Activated gamma-delta T cell treated with anti-CD3 and anti-CD28 coated beads, Interleukin-2, amount 50 U/mL, for 16 hours (primary cell): ENCODE data around the gene C1orf122.

Experiments
- DNase-seq: peaks from one replicate; pipeline ENCODE4 v3.0.0-alpha.2; 2020; ENCODE audit warnings: low read depth

Gene C1orf122

GRCh38 chr1:37802439-37802838, 5.2 kb upstream of the C1orf122 start:
- no peak for DNase-seq

- no peak for DNase-seq
These were observed 403 bp upstream of the C1orf122 start for GRCh38 chr1:37807220-37807554.

DNA sequence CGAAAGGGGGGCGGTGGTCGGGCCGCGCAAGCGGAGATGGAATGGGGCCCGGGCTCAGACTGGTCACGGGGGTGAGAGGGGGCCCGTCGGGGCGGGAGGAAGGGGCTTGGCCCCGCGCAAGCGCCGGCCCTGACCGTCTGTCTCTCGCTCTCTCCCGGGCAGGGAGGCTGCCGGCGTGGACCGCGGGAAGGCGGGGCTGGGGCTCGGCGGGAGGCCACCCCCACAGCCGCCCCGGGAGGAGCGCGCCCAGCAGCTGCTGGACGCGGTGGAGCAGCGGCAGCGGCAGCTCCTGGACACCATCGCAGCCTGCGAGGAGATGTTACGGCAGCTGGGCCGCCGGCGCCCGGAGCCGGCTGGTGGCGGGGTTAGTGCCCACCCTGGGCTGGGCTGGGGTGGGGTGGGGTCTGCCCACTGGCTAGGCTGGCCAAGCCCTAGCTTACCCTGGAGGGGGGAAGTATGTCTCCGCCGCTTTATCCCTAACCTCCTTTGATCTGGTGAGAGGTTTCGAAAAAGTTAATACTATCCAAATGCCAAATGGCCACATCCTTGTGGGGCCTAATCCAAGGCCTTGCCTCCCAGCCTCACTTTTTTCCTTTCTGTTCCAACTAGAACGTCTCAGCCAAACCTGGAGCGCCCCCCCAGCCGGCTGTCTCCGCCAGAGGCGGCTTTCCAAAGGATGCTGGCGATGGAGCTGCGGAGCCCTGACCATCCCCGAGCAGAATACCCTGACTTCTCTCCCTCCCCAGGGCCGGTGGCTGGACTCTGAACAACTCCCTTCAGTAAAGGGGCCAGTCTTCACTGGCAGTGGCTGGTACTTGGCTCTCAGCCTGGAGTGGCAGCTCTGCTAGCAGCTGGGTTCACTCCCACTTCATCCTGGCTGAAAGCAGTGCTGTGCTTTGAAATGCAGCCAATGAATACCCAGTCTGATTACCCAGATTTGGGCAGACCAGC, 1.1 kb downstream of the C1orf122 start:
- no peak for DNase-seq

DNA sequence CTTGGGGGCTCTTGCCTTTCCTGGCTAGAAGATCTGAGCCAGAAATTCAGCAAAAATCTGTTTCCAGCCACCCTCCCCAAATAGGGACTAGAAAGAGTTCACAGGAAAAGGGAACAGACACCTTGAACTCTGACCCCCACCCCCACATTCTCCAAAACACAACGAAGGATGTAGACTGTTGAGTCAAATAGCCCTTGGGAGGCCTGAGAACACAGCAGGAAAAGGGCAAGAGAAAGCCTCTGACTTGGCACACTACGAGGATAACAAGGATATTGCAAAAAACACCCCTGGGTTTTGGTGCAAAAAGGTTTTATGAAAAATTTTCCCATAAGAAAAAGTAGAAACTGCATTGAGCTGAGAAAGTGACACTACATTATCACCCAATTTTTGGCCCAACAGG, 2.4 kb downstream of the C1orf122 start:
- DNase-seq: no peak

DNA sequence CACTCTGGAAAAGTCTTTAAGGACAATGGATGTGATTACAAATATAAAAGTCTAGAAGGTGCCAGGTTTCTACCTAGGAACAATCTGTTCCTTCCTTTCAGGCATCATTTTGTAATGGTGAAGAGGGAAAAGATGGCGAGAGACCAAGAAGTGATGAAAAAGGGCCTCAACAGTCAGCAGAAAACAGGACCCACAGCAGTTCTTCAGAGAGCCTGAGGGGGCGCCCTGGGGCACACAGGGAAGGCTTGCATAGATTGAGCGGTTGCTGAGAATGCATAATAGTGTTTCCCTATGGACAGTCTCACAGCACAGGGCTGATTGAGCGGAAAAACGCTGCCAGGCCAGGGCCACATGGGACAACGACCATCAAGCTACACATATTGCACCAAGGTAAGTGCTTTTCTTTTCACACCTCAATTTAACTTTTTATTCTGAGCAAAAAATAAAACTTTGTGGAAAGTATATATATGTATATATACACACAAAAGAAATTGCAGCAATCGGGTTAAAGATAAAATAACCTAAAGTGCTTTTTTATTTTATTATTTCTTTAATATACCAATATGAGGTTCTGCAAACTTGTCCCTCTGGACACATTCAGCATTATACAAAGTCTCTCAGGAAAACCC, 3.6 kb downstream of the C1orf122 start:
- peak; percentile 28 for DNase-seq

DNA sequence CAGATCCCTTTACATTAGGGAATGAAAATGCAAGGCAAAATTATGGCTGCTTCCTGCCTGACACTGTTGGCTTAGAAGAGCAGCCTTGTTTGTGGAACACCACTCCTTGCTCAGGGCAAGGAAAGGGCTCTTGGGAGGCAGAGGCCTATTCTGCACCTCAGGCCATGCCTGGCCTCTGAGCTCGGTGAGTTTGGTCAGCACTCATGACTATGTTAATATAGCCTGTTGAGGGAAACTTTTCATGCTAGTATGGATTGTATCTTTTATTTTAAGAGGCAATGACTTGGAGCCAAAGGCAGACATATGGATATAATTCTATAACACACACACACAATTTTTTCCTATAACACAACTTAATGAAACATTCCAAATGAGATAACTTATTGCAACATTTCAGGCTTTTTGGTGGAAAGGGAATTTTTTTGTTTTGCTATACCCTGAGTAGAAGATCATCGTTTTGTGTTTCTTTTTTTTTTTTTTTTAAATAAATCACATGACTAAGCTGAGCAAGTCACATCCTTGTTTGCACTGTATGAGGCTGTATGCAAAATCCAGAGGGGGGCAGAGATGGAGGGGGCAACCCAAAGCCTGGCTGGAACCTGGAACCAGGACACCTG, 6.0 kb downstream of the C1orf122 start:
- no peak for DNase-seq

DNA sequence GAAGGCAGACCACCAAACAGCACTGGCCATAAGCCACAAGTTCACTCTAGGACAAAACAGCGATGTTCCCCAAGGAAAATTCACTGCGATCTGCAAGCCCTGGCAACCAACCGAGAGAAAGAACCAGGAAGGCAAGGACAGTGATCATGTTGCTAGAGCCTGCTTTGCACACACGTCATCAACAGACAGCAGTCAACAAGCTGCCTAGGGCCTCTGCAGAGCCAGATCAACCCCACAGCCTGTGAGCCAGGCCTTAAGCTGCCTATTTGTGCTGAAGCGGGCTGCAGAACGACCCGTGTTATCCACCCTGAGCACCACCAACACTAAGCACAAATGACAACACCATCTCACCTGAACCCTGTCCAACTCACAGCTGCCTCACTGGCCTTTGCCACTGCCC, 6.7 kb downstream of the C1orf122 start:
- no peak for DNase-seq

- DNase-seq: no peak
These were observed 9.9 kb downstream of the C1orf122 start for GRCh38 chr1:37817481-37817880.

DNA sequence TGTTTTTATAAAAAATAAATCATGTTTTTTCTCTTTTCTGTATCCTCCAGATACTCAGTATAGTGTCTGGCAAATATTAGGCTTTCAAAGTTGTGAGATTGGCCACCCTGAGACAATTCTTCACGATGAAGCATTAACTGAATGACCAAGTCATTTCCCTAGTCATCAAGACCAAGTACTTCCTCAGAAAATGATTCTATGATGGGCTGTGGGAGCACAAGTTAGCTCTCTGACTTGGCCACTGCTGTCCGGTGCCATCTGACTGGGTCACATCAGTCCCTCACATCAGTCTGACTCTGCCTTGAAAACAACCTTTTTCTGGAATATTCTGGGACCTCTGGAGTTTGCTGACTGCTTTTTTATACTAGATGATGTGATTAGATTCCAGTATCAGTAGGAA, 13.9 kb downstream of the C1orf122 start:
- DNase-seq: no peak

GRCh38 chr1:37822906-37823815, 15.6 kb downstream of the C1orf122 start:
- DNase-seq: no peak

GRCh38 chr1:37824001-37824400, 16.4 kb downstream of the C1orf122 start:
- DNase-seq: no peak

GRCh38 chr1:37825506-37825905, 17.9 kb downstream of the C1orf122 start:
- DNase-seq: no peak

DNA sequence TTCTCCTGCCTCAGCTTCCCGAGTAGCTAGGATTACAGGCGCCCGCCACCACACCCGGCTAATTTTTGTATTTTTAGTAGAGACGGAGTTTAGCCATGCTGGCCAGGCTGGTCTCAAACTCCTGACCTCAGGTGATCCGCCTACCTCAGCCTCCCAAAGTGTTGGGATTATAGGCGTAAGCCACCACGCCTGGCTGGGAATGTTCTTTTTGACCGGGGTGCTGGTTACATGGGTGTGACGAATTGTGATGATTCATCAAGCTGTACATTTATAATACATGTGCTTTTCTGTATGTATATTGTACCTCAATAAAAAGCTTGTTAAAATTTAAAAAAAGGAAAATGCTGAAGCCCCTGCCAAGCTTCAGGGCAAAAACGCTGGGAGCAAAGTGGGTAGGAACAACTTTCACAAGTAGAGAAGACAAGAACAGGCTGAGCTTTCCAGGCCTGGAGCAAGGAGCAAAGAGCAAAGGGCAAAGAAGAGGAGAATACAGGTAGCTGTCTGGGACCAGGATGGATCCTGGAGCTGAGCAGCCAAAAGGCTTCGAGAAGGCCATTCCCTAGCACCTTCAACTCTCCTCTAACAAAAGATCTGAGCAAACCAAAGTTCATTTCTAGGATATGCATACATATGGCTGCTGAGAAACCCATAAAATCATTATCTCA, 21.0 kb downstream of the C1orf122 start:
- no peak for DNase-seq

- DNase-seq: no peak
These were observed 23.5 kb downstream of the C1orf122 start for GRCh38 chr1:37831109-37831508.

DNA sequence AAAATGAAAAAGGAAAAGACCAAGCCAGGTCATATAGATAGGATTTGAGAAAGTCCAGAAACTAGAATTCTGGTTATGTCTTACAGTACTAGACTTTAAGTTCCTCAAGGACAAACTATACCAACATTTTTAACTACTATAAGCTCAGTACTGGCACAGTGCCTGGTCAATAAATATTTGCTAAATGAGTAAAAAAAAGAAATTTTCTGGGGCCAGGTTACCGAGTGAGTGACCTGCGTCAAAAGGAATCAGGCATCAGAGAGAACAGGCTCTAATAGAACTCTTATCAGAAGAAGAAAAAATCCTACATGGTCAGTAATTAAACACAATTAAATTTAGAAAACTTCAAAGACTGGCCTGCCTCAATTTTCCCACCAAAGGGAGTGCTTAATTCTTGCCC, 24.2 kb downstream of the C1orf122 start:
- no peak for DNase-seq

DNA sequence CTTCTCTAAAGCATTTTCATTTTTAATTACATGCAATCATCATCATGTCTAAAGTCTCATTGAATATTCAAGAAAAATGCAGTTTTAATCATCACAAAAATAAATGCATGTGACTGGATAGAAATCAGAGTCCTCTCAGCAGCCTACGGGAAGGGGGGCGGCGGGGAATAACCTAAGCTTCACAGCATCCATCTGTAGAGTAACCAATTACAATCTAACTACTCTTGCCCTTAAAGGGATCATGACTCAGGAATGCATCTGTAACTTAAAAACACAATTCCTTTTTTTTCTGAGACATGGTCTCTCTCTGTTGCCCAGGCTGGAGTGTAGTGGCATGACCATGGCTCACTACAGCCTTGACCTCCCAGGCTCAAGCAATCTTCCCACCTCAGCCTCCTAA, 29.2 kb downstream of the C1orf122 start:
- no peak for DNase-seq

- no peak for DNase-seq
These were observed 32.1 kb downstream of the C1orf122 start for GRCh38 chr1:37839676-37840075.

- DNase-seq: no peak
These were observed 33.1 kb downstream of the C1orf122 start for GRCh38 chr1:37840711-37841110.

- DNase-seq: no peak
These were observed 34.1 kb downstream of the C1orf122 start for GRCh38 chr1:37841652-37842051.

GRCh38 chr1:37844536-37844935, 36.9 kb downstream of the C1orf122 start:
- DNase-seq: no peak

- DNase-seq: no peak
These were observed 37.6 kb downstream of the C1orf122 start for GRCh38 chr1:37845049-37845646.
